ENCODE data around the gene EVC2.

The EVC2 gene

DNA sequence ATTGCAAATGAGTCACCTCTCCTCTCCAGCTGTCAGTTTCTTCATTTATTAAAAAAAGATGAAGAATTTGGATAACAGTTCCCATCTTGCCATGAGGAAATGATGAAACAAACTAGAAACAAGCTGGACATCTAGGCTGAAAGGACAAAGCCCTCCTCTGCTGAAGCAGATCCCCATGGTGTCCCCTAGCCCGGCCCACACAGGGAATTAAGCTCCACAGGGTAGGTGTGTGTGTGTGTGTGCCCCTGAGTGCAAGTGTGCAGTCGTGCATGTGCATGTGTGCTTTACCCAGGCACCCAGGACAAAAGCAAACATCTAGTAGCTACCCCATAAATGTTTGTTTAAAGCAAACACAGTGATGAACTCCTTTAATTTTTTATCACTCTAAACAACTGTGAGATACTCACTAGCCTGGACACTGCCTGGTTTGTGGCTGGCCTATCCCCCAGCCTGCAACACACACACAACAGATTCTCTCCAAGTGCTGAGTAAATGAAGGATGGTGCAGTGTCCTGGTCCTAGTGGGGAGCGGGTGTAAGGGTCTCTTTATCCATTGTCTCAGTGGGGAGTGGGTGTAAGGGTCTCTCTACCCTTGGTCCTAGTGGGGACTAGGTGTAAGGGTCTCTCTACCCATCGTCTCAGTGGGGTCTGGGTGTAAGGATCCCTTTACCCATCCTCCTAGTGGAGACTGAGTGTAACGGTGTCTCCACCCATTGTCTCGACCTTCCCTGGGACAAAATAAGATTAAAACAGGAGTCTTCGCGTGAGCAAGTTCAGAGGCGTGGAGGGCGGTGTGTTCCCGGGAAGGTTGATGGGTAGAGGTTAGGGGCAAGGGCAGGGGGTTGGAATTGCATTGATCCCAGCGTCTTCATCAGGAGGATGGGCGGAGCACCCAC is 2.0 kb upstream of the EVC2 start:
- no peaks in the 10 kb centered on the region for H3K4me1 ChIP-seq (ENCODE audit: insufficient read depth, low read length, poor library complexity, severe bottlenecking)
- H3K9me3 ChIP-seq (ENCODE audit: insufficient read depth, low read depth, low read length), result 0 out of 2 replicates have a peak, but pooled peaks cover 4% of the 10 kb centered on the region
- H3K4me3 ChIP-seq (ENCODE audit: low read length, poor library complexity, severe bottlenecking), result no peak overlapping the region
- H3K36me3 ChIP-seq (ENCODE audit: insufficient read depth, low read length), result no peaks in the 10 kb centered on the region
- H3K9ac ChIP-seq (ENCODE audit: low read depth, low read length, poor library complexity, severe bottlenecking), result no peak overlapping the region
- H3K4me2 ChIP-seq (ENCODE audit: low read depth, low read length, poor library complexity, severe bottlenecking), result no peak overlapping the region
- no peaks in the 10 kb centered on the region for H3K9me2 ChIP-seq (replicated peaks; ENCODE audit: low read depth, low read length)
- no peak for TF ChIP-seq EZH2phosphoT487 (IDR thresholded peaks at IDR 0.05; ENCODE audit: borderline replicate concordance)
- no peaks in the 10 kb centered on the region for H3K79me2 ChIP-seq (ENCODE audit: insufficient read depth, low read length)
- no peak overlapping the region for H2AFZ ChIP-seq (ENCODE audit: low read length)
- H3F3A ChIP-seq (ENCODE audit: low read depth), result no peaks in the 10 kb centered on the region
- H3K27me3 ChIP-seq (ENCODE audit: insufficient read depth, low read length, poor library complexity, severe bottlenecking), result no peaks in the 10 kb centered on the region
- H4K20me1 ChIP-seq (ENCODE audit: insufficient read depth, low read length, poor library complexity, severe bottlenecking), result no peaks in the 10 kb centered on the region

DNA sequence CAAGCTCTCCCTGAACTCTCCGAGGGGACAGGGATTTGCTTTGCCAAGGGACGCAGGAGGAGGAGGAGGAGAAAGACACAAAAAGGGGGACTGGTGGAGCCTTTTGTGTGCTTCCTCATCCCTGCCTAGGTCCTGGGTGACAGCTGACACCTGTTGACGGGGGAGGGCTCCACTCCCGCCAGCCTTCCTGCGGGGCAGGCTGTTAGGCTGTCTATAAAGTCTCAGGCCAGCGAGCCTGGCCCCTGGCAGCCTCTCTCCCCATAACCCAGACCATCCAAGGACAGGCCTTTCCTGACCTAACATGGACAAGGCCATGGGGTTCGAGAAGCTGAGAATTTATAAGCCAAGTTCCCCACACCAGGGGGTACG is 832 bp upstream of the EVC2 start:
- Histone ChIP-seq H3K4me1 (ENCODE audit: insufficient read depth, low read length, poor library complexity, severe bottlenecking) (no peaks in the 10 kb centered on the region), H2AFZ (ENCODE audit: low read length) (no peak overlapping the region), H3K4me2 (ENCODE audit: low read depth, low read length, poor library complexity, severe bottlenecking) (no peak overlapping the region), H3K36me3 (ENCODE audit: insufficient read depth, low read length) (no peaks in the 10 kb centered on the region), H3K79me2 (ENCODE audit: insufficient read depth, low read length) (no peaks in the 10 kb centered on the region), H3F3A (ENCODE audit: low read depth) (no peaks in the 10 kb centered on the region), H3K27me3 (ENCODE audit: insufficient read depth, low read length, poor library complexity, severe bottlenecking) (no peaks in the 10 kb centered on the region), H3K4me3 (ENCODE audit: low read length, poor library complexity, severe bottlenecking) (no peak overlapping the region), H3K9me3 (ENCODE audit: insufficient read depth, low read depth, low read length) (peaks cover 4% of the 10 kb centered on the region; the same call in 1 of the 2 replicates), H3K9me2 (replicated peaks; ENCODE audit: low read depth, low read length) (no peaks in the 10 kb centered on the region), H4K20me1 (ENCODE audit: insufficient read depth, low read length, poor library complexity, severe bottlenecking) (no peaks in the 10 kb centered on the region), H3K9ac (ENCODE audit: low read depth, low read length, poor library complexity, severe bottlenecking) (no peak overlapping the region)
- TF ChIP-seq, protein P1, sequence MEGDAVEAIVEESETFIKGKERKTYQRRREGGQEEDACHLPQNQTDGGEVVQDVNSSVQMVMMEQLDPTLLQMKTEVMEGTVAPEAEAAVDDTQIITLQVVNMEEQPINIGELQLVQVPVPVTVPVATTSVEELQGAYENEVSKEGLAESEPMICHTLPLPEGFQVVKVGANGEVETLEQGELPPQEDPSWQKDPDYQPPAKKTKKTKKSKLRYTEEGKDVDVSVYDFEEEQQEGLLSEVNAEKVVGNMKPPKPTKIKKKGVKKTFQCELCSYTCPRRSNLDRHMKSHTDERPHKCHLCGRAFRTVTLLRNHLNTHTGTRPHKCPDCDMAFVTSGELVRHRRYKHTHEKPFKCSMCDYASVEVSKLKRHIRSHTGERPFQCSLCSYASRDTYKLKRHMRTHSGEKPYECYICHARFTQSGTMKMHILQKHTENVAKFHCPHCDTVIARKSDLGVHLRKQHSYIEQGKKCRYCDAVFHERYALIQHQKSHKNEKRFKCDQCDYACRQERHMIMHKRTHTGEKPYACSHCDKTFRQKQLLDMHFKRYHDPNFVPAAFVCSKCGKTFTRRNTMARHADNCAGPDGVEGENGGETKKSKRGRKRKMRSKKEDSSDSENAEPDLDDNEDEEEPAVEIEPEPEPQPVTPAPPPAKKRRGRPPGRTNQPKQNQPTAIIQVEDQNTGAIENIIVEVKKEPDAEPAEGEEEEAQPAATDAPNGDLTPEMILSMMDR (conservative IDR thresholded peaks at IDR 0.05; ENCODE audit: low read length), result no peak
- TF ChIP-seq EZH2phosphoT487 (IDR thresholded peaks at IDR 0.05; ENCODE audit: borderline replicate concordance), result no peak

DNA sequence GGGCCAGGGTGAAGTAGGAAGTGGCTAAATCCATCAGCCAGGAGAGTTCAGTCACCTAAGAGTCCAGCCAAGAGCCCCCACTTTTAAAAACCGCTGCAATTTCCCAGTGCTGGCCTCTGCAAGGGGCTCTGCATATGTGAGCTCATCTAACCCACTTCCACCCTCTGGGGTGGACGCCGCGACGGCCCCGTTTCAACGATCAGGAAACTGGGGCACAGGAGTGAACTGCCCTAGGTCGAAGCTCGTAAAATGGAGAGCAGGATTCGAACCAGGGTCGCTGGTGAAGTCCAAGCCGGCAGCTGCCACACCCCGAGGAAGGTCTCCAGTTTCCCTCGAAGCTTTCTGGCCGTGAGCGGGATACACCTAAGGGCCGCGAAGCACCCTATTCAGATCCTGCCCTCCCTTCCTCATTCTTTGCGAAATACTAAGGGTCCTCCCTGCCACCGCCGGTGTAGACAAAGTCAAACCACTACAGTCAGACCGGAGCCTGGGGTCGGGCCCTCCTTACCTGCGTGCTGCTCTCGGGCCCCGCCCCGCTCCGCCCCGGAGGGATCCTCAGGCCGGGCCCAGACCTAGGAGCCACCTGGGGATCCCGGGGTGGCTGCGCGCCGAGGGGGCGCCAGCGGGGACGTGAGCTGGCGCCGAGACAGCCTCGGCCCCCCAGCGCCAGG is 446 bp downstream of the EVC2 start:
- Histone ChIP-seq H3K36me3 (ENCODE audit: insufficient read depth, low read length) (no peaks in the 10 kb centered on the region), H4K20me1 (ENCODE audit: insufficient read depth, low read length, poor library complexity, severe bottlenecking) (no peaks in the 10 kb centered on the region), H3K9me2 (replicated peaks; ENCODE audit: low read depth, low read length) (no peaks in the 10 kb centered on the region), H3F3A (ENCODE audit: low read depth) (no peaks in the 10 kb centered on the region), H3K79me2 (ENCODE audit: insufficient read depth, low read length) (no peaks in the 10 kb centered on the region), H2AFZ (ENCODE audit: low read length) (no peak overlapping the region), H3K9me3 (ENCODE audit: insufficient read depth, low read depth, low read length) (peaks cover 4% of the 10 kb centered on the region; the same call in 1 of the 2 replicates), H3K9ac (ENCODE audit: low read depth, low read length, poor library complexity, severe bottlenecking) (no peak overlapping the region), H3K4me1 (ENCODE audit: insufficient read depth, low read length, poor library complexity, severe bottlenecking) (no peaks in the 10 kb centered on the region), H3K27me3 (ENCODE audit: insufficient read depth, low read length, poor library complexity, severe bottlenecking) (no peaks in the 10 kb centered on the region), H3K4me3 (ENCODE audit: low read length, poor library complexity, severe bottlenecking) (no peak overlapping the region), H3K4me2 (ENCODE audit: low read depth, low read length, poor library complexity, severe bottlenecking) (no peak overlapping the region)
- TF ChIP-seq, protein P1 (conservative IDR thresholded peaks at IDR 0.05; ENCODE audit: low read length), result no peak
- no peak for TF ChIP-seq EZH2phosphoT487 (IDR thresholded peaks at IDR 0.05; ENCODE audit: borderline replicate concordance)
